GM19043 (cell line): ENCODE data around the gene SYNM.
A peak's percentile ranks its signal among the peaks of the same experiment; 100 is the strongest.

Experiments used
- ATAC-seq: cut with Tn5 transposase; IDR thresholded peaks from one replicate; pipeline ENCODE4 v1.9.1; 2021; ENCODE audit warnings: low read depth; ENCODE audit not compliant: unreplicated experiment

SYNM gene

DNA sequence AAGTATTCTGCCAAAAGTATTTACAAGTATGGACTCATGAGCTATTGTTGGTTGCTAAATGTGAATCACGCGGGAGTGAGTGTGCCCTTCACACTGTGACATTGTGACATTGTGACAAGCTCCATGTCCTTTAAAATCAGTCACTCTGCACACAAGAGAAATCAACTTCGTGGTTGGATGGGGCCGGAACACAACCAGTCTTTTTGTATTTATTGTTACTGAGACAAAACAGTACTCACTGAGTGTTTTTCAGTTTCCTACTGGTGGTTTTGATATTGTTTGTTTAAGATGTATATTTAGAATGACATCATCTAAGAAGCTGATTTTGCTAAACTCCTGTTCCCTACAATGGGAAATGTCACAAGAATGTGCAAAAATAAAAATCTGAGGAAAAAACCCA is 30.3 kb downstream of the SYNM start:
- peak; percentile 87 for ATAC-seq

- no peak for ATAC-seq
Observed at GRCh38 chr15:99137111-99137546, 32.2 kb downstream of the SYNM start.

GRCh38 chr15:99137877-99138276 is 33.0 kb downstream of the SYNM start:
- no peak for ATAC-seq

- ATAC-seq, result no peak
Observed at GRCh38 chr15:99138491-99138982, 33.7 kb downstream of the SYNM start.

GRCh38 chr15:99139276-99139675 is 34.4 kb downstream of the SYNM start:
- no peak for ATAC-seq

- no peak for ATAC-seq
Observed at GRCh38 chr15:99140590-99140989, 35.7 kb downstream of the SYNM start.

DNA sequence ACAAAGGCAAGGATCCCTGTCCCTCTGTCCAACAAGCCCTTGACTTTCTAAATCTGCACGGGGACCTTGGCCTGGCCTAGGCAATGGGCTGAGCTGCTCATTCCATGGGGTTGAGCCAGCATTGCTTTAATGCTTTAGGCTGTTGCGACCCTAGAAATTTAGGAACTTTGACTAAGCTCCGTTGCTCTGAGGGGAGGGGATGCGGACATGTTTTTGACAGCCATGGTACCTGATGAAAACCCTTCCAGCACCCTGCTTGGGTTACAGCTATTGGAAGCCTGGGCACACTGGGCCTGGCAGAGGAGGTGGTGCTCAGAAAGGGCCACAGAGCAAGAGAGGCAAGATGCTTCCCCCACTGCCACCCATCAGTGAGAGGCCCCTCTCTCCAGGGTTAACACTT is 37.1 kb downstream of the SYNM start:
- no peak for ATAC-seq

GRCh38 chr15:99142562-99142961 is 37.7 kb downstream of the SYNM start:
- no peak for ATAC-seq

GRCh38 chr15:99143242-99143641 is 38.4 kb downstream of the SYNM start:
- no peak for ATAC-seq

DNA sequence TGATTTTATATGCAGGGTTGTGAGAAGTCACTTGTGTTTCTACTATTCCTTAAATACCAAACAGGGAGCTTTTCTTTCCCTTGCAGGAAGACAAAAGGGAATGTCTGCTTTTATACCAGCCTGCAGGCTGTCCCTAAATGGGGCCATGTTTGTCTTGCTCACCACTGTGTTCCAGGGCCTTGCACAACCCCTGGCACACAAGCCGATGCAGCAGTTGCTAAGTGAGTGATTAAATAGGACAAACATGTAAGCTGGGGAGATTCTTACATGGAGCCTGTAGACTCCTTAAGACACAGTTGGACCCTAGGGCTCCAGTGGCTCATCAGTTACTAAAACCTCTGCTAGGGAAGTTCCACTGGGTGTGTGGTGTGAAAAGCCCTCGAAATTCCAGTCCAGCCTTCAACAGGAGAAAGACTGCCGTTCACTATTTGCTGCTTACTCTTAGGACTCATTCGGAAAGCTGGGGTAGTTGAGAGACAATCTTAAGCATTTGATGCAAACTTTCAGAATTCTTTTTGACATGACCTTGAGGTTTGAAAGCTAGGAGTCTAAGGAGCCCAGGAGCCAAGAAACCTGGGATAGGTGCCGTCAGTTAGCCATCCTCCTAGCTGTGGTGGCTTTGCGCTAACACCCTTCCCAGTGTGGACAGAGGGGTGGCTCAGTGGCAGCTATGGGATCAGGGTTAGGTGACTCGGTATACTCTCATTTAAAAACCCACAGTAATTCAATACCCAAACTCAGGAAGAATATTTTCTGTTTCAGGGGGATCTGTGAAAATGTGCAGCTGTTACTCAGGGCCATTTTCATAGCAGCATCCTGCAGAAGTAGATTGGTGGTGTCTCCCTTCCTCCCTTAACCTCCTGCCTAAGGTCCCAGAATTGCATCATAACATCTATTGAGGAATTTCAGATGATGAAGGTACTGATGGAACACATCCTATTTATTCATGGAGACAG is 39.1 kb downstream of the SYNM start:
- no peak for ATAC-seq

DNA sequence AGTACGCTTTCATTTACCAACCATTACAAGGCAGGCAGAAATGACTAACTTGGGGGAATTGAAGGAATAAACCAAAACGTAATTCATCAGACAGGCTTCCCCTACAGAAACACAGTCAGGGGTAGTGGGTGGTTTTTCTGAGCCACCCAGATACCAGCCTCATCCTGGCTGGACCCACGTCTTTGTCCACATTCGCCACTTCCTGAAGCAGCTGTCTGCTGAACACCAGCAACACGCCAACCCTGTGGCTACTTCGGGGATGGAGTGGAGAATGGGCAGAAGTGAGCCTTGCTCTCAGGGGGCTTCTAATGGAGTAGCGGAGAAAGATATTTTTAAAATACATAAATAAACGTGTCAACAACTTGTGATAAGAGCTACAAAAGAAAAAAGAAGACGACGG is 40.1 kb downstream of the SYNM start:
- no peak for ATAC-seq

- no peak for ATAC-seq
Observed at GRCh38 chr15:99145778-99146177, 40.9 kb downstream of the SYNM start.

DNA sequence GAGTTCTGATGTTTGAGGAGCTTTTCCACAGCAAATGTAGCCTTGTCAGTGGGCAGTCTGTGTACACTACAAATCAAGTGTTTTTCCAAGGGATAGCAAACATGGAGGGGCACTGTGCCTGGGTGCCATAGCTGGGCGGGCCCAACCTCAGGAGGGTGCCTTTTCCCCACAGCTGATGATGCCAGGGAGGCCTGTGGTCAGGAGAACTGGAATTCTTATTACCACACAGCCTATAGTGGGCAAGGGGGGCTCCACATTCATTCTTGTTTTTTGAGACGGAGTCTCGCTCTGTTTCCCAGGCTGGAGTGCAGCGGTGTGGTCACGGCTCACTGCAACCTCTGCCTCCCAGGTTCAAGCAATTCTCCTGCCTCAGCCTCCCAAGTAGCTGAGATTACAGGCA is 41.8 kb downstream of the SYNM start:
- no peak for ATAC-seq

GRCh38 chr15:99148851-99149276 is 44.0 kb downstream of the SYNM start:
- no peak for ATAC-seq

DNA sequence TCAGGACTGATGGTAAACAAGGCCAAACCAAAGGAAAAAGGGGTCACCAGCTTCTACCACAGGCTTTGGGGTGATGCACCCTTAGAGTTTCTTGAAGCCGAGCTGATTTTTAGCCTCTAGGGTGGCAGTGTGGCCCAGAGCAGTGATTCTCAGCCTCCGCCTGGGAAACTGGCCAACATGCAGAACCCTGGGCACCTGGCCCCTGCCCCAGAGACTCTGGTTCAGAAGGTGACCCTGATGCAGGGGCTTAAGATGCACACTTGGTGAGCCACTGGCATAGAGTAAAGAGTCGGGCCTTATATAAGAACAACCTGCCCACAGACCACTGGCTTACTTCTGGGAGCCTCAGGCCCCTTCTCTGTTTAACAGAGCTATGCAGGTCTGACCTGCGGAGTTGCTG is 44.5 kb downstream of the SYNM start:
- no peak for ATAC-seq

GRCh38 chr15:99151156-99151555 is 46.3 kb downstream of the SYNM start:
- no peak for ATAC-seq

DNA sequence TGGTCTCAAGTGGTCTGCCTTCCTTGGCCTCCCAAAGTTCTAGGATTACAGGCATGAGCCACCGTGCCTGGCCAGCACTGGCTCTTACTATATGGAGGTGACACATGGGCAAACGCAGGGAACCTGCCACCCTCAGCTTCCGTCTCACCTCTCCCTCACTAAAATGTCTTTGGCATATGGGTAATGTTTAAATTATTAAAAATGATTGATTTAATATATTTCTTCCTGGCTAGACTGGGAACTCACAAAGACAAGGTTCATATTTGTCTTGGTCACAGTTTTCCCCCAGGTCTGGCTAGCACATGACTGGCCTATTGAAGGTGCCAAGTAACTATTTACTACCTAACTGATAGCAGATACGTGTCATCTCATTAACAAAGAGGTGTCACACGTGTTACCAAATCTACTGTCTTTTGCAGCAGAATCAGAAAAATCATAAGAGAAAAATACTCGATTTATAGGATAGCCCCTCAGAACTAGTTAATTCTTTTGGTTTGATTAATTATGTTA is 48.2 kb downstream of the SYNM start:
- ATAC-seq, result no peak

GRCh38 chr15:99154271-99154670 is 49.4 kb downstream of the SYNM start:
- ATAC-seq, result no peak

DNA sequence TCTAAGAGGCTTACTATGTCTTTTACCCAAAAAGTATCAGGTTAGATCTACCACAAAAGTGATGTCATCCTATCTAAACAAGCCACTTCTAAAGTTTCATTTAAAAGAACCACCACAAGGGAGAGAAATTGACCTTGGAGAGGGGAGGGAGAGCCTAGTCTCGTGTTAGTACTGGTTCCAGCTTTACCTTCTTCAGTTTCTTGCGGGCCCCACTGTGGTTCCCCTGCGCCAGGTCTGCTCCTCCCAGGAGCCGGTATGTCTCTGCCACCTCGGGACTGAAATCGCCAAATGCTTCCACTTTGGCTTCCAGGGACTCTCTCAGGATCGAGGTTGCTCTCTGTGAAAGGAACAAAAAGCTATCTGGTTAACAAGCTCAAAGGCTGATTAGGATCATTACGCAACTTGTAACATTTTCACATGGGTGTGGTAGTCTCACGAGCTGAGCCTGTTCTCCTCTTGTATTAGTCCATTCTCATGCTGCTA is 51.1 kb downstream of the SYNM start:
- no peak for ATAC-seq

- no peak for ATAC-seq
Observed at GRCh38 chr15:99157456-99157855, 52.6 kb downstream of the SYNM start.

DNA sequence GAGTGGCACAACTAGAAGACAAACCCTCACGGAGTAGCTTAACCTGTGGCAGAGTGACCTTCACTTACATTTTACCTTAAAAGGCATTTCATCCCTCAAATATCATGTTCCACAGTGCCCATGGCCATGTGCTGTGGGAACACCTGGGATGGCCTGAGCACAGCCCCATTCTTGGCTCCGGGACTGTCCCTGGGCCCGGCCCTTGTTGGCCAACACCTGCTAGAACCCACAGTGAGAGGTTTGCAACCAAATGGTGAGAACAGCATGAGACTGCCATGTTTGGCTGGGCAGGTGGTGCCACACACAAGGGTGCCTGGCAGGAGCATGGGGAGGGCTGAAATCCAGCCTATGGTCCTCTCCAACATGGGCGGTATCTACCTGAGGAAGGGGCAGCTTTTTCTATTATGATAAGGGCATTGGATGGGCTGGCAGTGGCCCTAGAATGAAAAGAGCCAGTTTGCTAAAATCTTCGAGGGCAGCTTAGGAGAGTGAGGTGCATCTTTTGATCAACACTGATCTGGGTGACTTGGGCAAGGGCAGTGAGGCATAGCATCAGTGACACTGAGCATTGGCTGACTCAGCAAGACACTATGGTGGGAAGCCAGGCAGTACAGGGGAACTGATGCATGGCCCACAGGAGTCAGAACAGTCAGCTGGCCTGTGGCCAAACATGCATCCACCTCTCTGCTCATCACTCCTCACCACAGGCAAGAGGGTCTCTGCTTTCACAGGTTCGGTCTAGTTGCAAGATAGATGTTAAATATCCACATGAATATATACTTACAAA is 53.9 kb downstream of the SYNM start:
- no peak for ATAC-seq
